ENCODE measurements around the gene TNS3.

GRCh38 chr7:47383072-47383471, 198.8 kb downstream of the TNS3 start:
- TF ChIP-seq CTCF (IDR thresholded peaks at IDR 0.05 in 8 of 11, conservative IDR thresholded peaks at IDR 0.05 in 3 of 11) (no peak), POLR2A (IDR thresholded peaks at IDR 0.05) (no peak)

Data from spleen (tissue), 7 donors.